HG02763 (cell line): ENCODE results near the gene COL5A1.
"Not testable (repeated sequence)": the region's sequence is repeated elsewhere in the genome, so short reads cannot be mapped to it uniquely, and the experiment has no call there.

Source experiments
- ATAC-seq: cut with Tn5 transposase; IDR thresholded peaks from one replicate; pipeline ENCODE4 v1.9.1; 2021; ENCODE audit warnings: mild to moderate bottlenecking, moderate library complexity; ENCODE audit not compliant: unreplicated experiment

The COL5A1 gene

DNA sequence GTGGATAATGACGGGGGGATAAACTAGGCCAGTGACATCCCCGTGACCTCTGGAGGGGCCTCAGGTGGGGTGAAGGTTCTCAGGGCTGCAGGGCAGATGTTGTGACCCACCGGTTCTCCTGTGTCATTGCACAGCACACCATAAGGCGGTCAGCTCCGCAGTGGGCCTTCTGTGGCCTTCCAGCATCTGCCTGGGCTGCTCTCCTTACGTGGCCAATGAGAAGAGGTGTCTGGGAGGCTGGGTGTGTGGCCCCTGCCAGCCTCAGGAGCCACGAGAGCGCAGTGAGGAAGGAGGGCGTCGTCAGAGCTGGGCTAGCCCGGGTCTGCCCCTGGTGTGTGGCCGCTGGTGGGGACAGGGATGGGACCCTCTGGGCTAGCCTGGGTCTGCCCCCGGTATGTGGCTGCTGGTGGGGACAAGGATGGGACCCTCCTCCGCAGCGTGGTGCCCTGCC is 48.7 kb downstream of the COL5A1 start:
- ATAC-seq, result no peak

DNA sequence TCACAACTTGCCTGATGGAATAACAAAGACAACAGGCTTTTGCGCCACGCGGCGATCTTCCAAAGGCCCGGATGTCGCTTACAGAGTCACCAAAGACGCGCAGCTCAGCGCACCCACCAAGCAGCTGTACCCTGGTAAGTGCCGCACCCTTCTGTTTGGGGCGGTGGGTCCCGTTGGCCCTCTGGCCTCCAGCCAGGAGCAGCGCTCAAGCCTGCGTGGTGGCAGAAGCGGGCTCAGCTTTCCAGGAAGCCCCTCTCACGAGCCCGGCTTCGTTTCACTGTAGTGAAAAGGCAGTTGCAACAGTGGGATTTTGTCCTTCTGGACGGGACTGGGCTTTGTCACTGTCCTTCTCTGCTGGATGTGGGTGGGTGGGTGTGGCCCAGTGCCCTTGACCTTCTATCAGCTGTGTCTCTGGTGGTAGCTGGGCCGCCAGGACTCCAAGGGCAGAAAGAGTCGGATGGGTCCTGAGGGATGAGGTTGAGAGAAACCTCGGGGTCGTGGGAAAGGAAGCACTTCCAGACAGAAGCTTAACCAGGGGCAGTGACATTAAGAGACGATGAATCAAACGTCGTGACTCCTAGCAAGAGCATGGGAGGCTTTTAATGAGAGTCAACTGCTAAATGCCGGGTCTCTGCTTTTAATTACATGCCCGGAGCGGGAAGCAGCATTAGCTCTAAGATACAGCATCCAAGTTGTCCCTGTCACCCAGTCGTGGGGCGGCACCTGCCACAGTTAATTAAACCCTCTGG is 49.5 kb downstream of the COL5A1 start:
- ATAC-seq, result no peak

GRCh38 chr9:134691695-134692572 is 50.3 kb downstream of the COL5A1 start:
- ATAC-seq, result no peak

DNA sequence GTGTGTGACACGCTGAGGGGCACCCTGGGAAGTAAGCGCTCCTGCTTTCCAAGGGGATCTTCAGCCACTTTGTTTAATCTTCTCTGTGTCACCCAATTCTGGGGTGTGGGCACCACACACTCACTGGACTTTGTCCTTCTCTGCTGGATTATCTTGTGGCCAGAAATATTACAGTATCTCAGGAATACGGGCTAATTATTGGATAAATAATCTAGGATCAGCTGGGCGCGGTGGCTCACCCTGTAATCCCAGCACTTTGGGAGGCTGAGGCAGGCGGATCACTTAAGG is 50.9 kb downstream of the COL5A1 start:
- ATAC-seq, result no peak

- no peak for ATAC-seq
These were observed 51.4 kb downstream of the COL5A1 start for GRCh38 chr9:134693011-134693410.

GRCh38 chr9:134693641-134694367 is 52.2 kb downstream of the COL5A1 start:
- no peak for ATAC-seq

- no peak for ATAC-seq
These were observed 52.7 kb downstream of the COL5A1 start for GRCh38 chr9:134694368-134694665.

DNA sequence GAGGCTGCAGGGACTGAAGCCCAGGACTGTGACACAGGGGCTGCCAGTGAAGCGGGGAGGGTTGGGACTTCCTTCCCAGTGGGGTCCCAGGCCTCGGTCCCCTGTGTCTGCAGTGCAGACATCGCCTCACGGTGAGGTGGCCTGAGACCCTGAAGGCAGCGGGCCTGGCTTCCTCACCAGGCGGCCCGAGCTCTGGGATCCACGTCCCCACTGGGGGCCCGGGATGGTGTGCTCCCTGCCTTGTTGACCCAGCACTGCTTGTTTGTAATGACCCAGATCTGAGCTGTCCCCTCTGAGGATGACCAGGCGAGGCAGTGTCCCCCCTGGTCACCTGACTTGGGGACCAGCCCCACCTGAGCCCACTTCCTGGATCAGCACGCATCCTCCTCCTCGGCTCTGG is 53.1 kb downstream of the COL5A1 start:
- no peak for ATAC-seq

DNA sequence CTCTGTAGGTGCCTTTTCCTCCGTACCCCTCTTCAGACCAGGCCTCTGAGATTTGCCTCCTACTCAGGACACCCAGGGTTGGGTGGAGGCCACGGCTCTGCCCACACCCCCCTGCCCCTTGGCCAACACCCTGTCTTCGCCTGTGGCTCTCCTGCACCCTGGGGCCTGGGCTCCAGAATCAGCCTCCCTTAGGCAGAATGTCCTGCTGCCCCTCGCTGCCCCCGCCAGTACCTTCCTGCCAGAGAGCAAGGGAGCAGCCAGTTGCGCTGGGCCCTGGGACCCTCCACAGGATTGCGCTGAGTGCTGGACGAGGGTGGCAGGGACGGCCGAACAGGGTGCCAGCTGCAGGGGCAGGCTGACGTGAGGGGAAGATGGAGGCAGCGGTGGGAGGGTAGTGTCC is 53.5 kb downstream of the COL5A1 start:
- ATAC-seq, result no peak

GRCh38 chr9:134696433-134696832 is 54.8 kb downstream of the COL5A1 start:
- ATAC-seq, result no peak

GRCh38 chr9:134698111-134698510 is 56.5 kb downstream of the COL5A1 start:
- ATAC-seq, result no peak

- no peak for ATAC-seq
These were observed 57.2 kb downstream of the COL5A1 start for GRCh38 chr9:134698587-134699342.

DNA sequence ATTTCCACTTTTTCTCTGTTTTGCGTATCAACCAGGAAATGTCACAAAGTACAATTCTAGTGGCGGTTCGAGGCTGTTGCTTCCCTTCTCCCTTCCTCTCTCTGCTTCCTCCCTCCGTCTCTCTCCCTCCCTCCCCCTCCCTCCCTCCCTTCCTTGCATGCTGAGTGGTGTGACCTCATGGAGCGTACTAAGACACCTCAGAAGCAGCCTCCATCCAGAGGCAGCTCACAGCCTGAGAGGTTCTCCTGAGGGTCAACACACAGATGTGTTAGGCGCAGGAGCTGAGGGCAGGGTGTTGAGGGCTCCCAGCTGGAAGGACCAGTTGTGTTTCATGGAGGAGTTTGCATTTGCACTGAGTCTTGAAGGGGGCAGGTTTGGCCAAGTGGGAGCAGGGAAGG is 57.7 kb downstream of the COL5A1 start:
- ATAC-seq, result no peak

- ATAC-seq, result no peak
These were observed 59.2 kb downstream of the COL5A1 start for GRCh38 chr9:134700636-134701350.

GRCh38 chr9:134701581-134702259 is 60.1 kb downstream of the COL5A1 start:
- no peak for ATAC-seq

- no peak for ATAC-seq
These were observed 60.7 kb downstream of the COL5A1 start for GRCh38 chr9:134702291-134702690.

- not testable (repeated sequence) for ATAC-seq
These were observed 62.1 kb downstream of the COL5A1 start for GRCh38 chr9:134703730-134704114.

- no peak for ATAC-seq
These were observed 62.9 kb downstream of the COL5A1 start for GRCh38 chr9:134704498-134704897.

GRCh38 chr9:134705786-134706185 is 64.2 kb downstream of the COL5A1 start:
- no peak for ATAC-seq

DNA sequence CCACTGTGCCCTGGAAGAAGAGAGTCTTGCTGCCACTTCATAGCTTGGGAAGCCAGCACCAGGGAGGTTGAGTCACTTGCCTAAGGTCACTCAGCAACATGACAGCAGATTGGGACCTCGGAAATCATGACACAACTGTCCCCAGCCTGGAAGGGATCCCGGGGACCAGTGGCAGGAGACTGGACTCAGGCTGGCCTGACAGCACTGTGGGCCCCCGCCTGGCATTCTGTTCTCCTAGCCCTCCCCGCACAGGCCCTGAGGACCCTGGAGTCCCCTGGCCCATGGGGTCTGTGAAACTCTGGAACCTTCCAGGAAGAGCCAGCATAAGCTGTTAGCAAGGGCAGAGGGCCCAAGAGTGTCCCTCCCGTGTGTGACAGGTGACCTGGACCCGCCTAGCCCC is 64.9 kb downstream of the COL5A1 start:
- ATAC-seq, result no peak
